ENCODE data around the gene CFAP100. TPM values are rescaled to one million over a fixed set of nuclear protein-coding genes. Genes with fewer than 3 reads are reported as not detected.

Gene CFAP100
- total RNA-seq, 2 donors from 2014 or later: 0.44 to 0.66 TPM

DNA sequence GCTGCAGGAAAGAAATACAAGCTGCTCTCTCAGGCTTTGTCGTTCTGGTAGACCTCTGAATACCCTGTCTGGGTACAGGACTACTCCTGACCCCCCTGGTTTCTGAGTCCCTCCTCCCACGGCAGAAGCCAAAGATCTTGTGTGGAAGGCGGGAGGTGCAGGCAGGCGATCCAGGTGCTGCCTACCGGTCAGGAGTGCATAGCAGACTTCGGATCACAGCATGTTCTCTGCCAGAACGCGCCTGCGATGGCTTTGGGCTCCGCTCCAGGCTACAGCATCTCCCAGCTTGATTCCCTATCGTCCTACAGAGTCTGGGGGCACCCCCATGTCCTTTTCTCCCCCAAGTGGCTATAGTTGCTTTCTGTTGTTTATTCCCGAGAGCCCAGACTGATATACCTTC is 2.5 kb upstream of the CFAP100 start:
- no peak overlapping the region for H3K27ac ChIP-seq (ENCODE audit: low read depth, low read length)
- H3K9ac ChIP-seq (ENCODE audit: extremely low read depth, low read length, poor library complexity, severe bottlenecking): no peak overlapping the region
- no peaks in the 10 kb centered on the region for H3K4me1 ChIP-seq (ENCODE audit: control insufficient read depth, insufficient read depth, low read length)
- TF ChIP-seq CTCF (conservative IDR thresholded peaks at IDR 0.05): no peak
- whole genome bisulfite sequencing, 2 experiments (ENCODE audit: insufficient coverage in 1 of 2, insufficient read length in 1 of 2): 88 to 95% methylated on average over 5 to 12 of the region's 12 CpGs
- H3K9me3 ChIP-seq (ENCODE audit: control insufficient read depth, low read length): no peaks in the 10 kb centered on the region
- H3K27me3 Mint-ChIP-seq (ENCODE audit: insufficient read depth): peaks cover 68% of the 10 kb centered on the region
- H3K9me3 Mint-ChIP-seq: no peaks in the 10 kb centered on the region
- H3K27ac Mint-ChIP-seq: no peak overlapping the region
- H3K36me3 Mint-ChIP-seq (ENCODE audit: low read depth): no peaks in the 10 kb centered on the region
- H3K36me3 ChIP-seq (ENCODE audit: control insufficient read depth, insufficient read depth, low read length): no peaks in the 10 kb centered on the region
- H3K4me3 Mint-ChIP-seq: no peak overlapping the region
- DNase-seq: no peak
- peaks cover 7% of the 10 kb centered on the region for H3K4me1 Mint-ChIP-seq
- peaks cover 29% of the 10 kb centered on the region for H3K27me3 ChIP-seq (ENCODE audit: control insufficient read depth, insufficient read depth, low read length, poor library complexity, severe bottlenecking)
- no peak overlapping the region for H3K4me3 ChIP-seq (ENCODE audit: low read length)

DNA sequence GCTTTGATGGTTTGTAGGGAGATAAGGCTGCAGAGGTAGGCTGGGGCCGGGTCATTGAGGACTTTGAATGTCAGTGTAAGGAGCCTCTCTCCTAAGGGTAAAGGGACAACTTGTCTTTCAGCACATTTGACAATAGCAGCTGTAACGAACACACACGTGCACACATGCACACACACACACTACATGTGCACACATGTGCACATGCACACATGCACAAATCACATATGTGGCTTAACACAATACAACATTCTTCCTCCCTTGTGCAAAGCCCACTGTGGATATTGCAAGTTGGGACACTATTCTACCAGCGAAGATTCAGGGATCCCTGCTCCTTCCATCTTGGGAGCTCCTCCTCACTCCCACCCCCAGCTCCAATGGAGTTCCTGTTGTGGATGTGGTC is 1.1 kb upstream of the CFAP100 start:
- TF ChIP-seq CTCF (conservative IDR thresholded peaks at IDR 0.05): no peak
- Mint-ChIP-seq H3K4me3 (no peak overlapping the region), H3K27ac (no peak overlapping the region), H3K27me3 (ENCODE audit: insufficient read depth) (peaks cover 68% of the 10 kb centered on the region), H3K36me3 (ENCODE audit: low read depth) (no peaks in the 10 kb centered on the region), H3K9me3 (no peaks in the 10 kb centered on the region), H3K4me1 (peaks cover 7% of the 10 kb centered on the region)
- 91 to 93% methylated on average over 4 of the region's 4 CpGs for WGBS, 2 experiments (ENCODE audit: insufficient coverage in 1 of 2, insufficient read length in 1 of 2)
- no peak for DNase-seq
- H3K4me3 ChIP-seq (ENCODE audit: low read length): no peak overlapping the region
- no peak overlapping the region for H3K9ac ChIP-seq (ENCODE audit: extremely low read depth, low read length, poor library complexity, severe bottlenecking)
- H3K4me1 ChIP-seq (ENCODE audit: control insufficient read depth, insufficient read depth, low read length): no peaks in the 10 kb centered on the region
- no peaks in the 10 kb centered on the region for H3K9me3 ChIP-seq (ENCODE audit: control insufficient read depth, low read length)
- peaks cover 29% of the 10 kb centered on the region for H3K27me3 ChIP-seq (ENCODE audit: control insufficient read depth, insufficient read depth, low read length, poor library complexity, severe bottlenecking)
- H3K36me3 ChIP-seq (ENCODE audit: control insufficient read depth, insufficient read depth, low read length): no peaks in the 10 kb centered on the region
- H3K27ac ChIP-seq (ENCODE audit: low read depth, low read length): no peak overlapping the region

DNA sequence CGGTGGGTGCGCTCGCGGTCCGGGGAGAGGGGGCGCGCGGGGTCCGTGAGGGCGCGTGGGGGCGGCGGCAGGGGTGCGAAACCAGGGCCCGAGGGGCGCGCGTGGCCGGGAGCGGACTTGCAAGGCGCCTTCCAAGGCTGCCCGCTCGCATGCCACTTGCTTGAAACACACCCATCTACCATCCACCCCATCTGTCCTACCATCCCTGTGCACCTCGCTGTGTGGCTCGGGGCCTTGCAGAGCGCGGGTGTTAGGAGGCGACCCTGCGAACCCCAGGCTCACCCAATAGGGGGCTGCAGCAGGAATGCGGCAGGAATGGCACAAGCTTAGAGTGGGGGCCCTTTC is 240 bp downstream of the CFAP100 start:
- no peak for DNase-seq
- peak overlapping the region; percentile 64 for H3K4me3 ChIP-seq (ENCODE audit: low read length)
- WGBS, 2 experiments (ENCODE audit: insufficient coverage in 1 of 2, insufficient read length in 1 of 2): 14 to 23% methylated on average over 7 to 30 of the region's 30 CpGs

More for the DNA sequence above, 240 bp downstream of the CFAP100 start:
- Mint-ChIP-seq H3K4me3 (peak overlapping the region; percentile 50), H3K4me1 (peaks cover 2% of the 10 kb centered on the region), H3K9me3 (no peaks in the 10 kb centered on the region), H3K27me3 (ENCODE audit: insufficient read depth) (peaks cover 62% of the 10 kb centered on the region), H3K27ac (no peak overlapping the region), H3K36me3 (ENCODE audit: low read depth) (no peaks in the 10 kb centered on the region)
- Histone ChIP-seq H3K9ac (ENCODE audit: extremely low read depth, low read length, poor library complexity, severe bottlenecking) (peak overlapping the region; percentile 44), H3K9me3 (ENCODE audit: control insufficient read depth, low read length) (no peaks in the 10 kb centered on the region), H3K27me3 (ENCODE audit: control insufficient read depth, insufficient read depth, low read length, poor library complexity, severe bottlenecking) (peaks cover 29% of the 10 kb centered on the region), H3K36me3 (ENCODE audit: control insufficient read depth, insufficient read depth, low read length) (no peaks in the 10 kb centered on the region), H3K27ac (ENCODE audit: low read depth, low read length) (no peak overlapping the region), H3K4me1 (ENCODE audit: control insufficient read depth, insufficient read depth, low read length) (no peaks in the 10 kb centered on the region)
- peak; percentile 48 for TF ChIP-seq CTCF (conservative IDR thresholded peaks at IDR 0.05)
